ENCODE data around the gene BRIP1. TPM values are rescaled to one million over a fixed set of nuclear protein-coding genes. Genes with fewer than 3 reads are reported as not detected.

BRIP1 gene
- total and polyA plus RNA-seq, 8 donors, result 0.31 to 10.8 (median 0.89) TPM; not detected in 1

GRCh38 chr17:61737820-61738219, 125.5 kb downstream of the BRIP1 start:
- 95 to 99% (median 98%) methylated on average over 4 of the region's 4 CpGs for WGBS, 5 donors
- H3K36me3 ChIP-seq, result no peaks in the 10 kb centered on the region
- TF ChIP-seq POLR2A (IDR thresholded peaks at IDR 0.05) (no peak), EP300 (IDR thresholded peaks at IDR 0.05) (no peak), CTCF (IDR thresholded peaks at IDR 0.05) (no peak)
- H3K4me1 ChIP-seq, result no peaks in the 10 kb centered on the region
- intact Hi-C loops (cut with DNase I; ENCODE audit: low total_unique reads), result no loop called here
- H3K27me3 ChIP-seq, result no peaks in the 10 kb centered on the region
- DNase-seq, result no peak
- no peak overlapping the region for H3K27ac ChIP-seq
- no peak overlapping the region for H3K4me3 ChIP-seq
- peaks cover 0 to 33% (median 8%) of the 10 kb centered on the region in 4 donors for H3K9me3 ChIP-seq

GRCh38 chr17:61736438-61736837, 126.9 kb downstream of the BRIP1 start:
- H3K27ac ChIP-seq, result no peak overlapping the region
- H3K9me3 ChIP-seq, result peaks cover 0 to 20% (median 3%) of the 10 kb centered on the region in 4 donors
- intact Hi-C loops (cut with DNase I; ENCODE audit: low total_unique reads), result no loop called here
- no peaks in the 10 kb centered on the region for H3K36me3 ChIP-seq
- no peak overlapping the region for H3K4me3 ChIP-seq
- TF ChIP-seq EP300 (IDR thresholded peaks at IDR 0.05), result no peak
- no peak for TF ChIP-seq CTCF (IDR thresholded peaks at IDR 0.05)
- no peak for TF ChIP-seq POLR2AphosphoS5 (IDR thresholded peaks at IDR 0.05)
- no peak for TF ChIP-seq POLR2A (IDR thresholded peaks at IDR 0.05)
- DNase-seq, result no peak
- no peaks in the 10 kb centered on the region for H3K27me3 ChIP-seq
- no peaks in the 10 kb centered on the region for H3K4me1 ChIP-seq

GRCh38 chr17:61735807-61736206, 127.5 kb downstream of the BRIP1 start:
- Histone ChIP-seq H3K9me3 (peaks cover 0 to 13% (median under 1%) of the 10 kb centered on the region in 4 donors), H3K4me1 (no peaks in the 10 kb centered on the region), H3K27me3 (no peaks in the 10 kb centered on the region), H3K27ac (no peak overlapping the region), H3K4me3 (no peak overlapping the region), H3K36me3 (no peaks in the 10 kb centered on the region)
- no peak for TF ChIP-seq EP300 (IDR thresholded peaks at IDR 0.05)
- no peak for TF ChIP-seq CTCF (IDR thresholded peaks at IDR 0.05)
- no peak for TF ChIP-seq POLR2AphosphoS5 (IDR thresholded peaks at IDR 0.05)
- WGBS, 5 donors, result 91 to 97% (median 95%) methylated on average over 2 of the region's 2 CpGs
- DNase-seq, result no peak
- intact Hi-C loops (cut with DNase I; ENCODE audit: low total_unique reads), result no loop called here

GRCh38 chr17:61734466-61734865, 128.9 kb downstream of the BRIP1 start:
- H3K27me3 ChIP-seq, result no peaks in the 10 kb centered on the region
- no peak overlapping the region for H3K4me3 ChIP-seq
- intact Hi-C loops (cut with DNase I; ENCODE audit: low total_unique reads), result no loop called here
- no peaks in the 10 kb centered on the region for H3K4me1 ChIP-seq
- H3K9me3 ChIP-seq, result peaks cover 0 to 11% (median 0%) of the 10 kb centered on the region in 4 donors
- H3K27ac ChIP-seq, result no peak overlapping the region
- H3K36me3 ChIP-seq, result no peaks in the 10 kb centered on the region
- TF ChIP-seq CTCF (IDR thresholded peaks at IDR 0.05) (no peak), POLR2AphosphoS5 (IDR thresholded peaks at IDR 0.05) (no peak), EP300 (IDR thresholded peaks at IDR 0.05) (no peak), POLR2A (IDR thresholded peaks at IDR 0.05) (no peak)
- DNase-seq, result no peak

Measured in stomach (tissue), 9 donors.